H9 (cell line): Measurements from ENCODE around the gene FPGS. TPM values are rescaled to one million over a fixed set of nuclear protein-coding genes. Genes with fewer than 3 reads are reported as not detected.

ENCODE experiments used
- DNase-seq: peaks from one replicate; pipeline ENCODE4 v3.0.0-alpha.2; 2017
- H2AFZ ChIP-seq: one replicate; pipeline ENCODE4 v1.6.1; 2013; ENCODE audit warnings: mild to moderate bottlenecking, low read length, control low read depth, moderate library complexity
- H2AK5ac ChIP-seq: 2 replicates; pipeline ENCODE4 v1.6.1; 2013; ENCODE audit warnings: low read length, control low read depth, mixed read lengths; ENCODE audit not compliant: insufficient read length
- H2BK120ac ChIP-seq: one replicate; pipeline ENCODE4 v1.6.1; 2013; ENCODE audit warnings: low read depth, mild to moderate bottlenecking, low read length, control low read depth, inconsistent platforms; ENCODE audit not compliant: poor library complexity, severe bottlenecking
- H2BK12ac ChIP-seq: 2 replicates; pipeline ENCODE4 v1.6.1; 2013; ENCODE audit warnings: low read length, control low read depth, mixed read lengths, low read depth; ENCODE audit not compliant: insufficient read length
- H2BK15ac ChIP-seq: 2 replicates; pipeline ENCODE4 v1.6.1; 2013; ENCODE audit warnings: low read depth, low read length, control low read depth
- H2BK20ac ChIP-seq: one replicate; pipeline ENCODE4 v1.6.1; 2013; ENCODE audit warnings: low read depth, mild to moderate bottlenecking, low read length, control low read depth, inconsistent platforms; ENCODE audit not compliant: poor library complexity, severe bottlenecking
- H2BK5ac ChIP-seq: 2 replicates; pipeline ENCODE4 v1.6.1; 2013; ENCODE audit warnings: low read length, control low read depth, mixed read lengths; ENCODE audit not compliant: insufficient read length
- H3K14ac ChIP-seq: 2 replicates; pipeline ENCODE4 v1.6.1; 2013; ENCODE audit warnings: low read length, control low read depth; ENCODE audit not compliant: insufficient read depth
- H3K18ac ChIP-seq: 2 replicates; pipeline ENCODE4 v1.6.1; 2013; ENCODE audit warnings: low read depth, mild to moderate bottlenecking, mixed read lengths, low read length, control low read depth; ENCODE audit not compliant: insufficient read length
- H3K23ac ChIP-seq: 2 replicates; pipeline ENCODE4 v1.6.1; 2013; ENCODE audit warnings: low read length, control low read depth, mixed read lengths, low read depth; ENCODE audit not compliant: insufficient read length
- H3K23me2 ChIP-seq: 2 replicates; pipeline ENCODE4 v1.6.1; 2013; ENCODE audit warnings: low read depth, mild to moderate bottlenecking, mixed read lengths, low read length, control low read depth; ENCODE audit not compliant: insufficient read length, poor library complexity, severe bottlenecking
- H3K27ac ChIP-seq: 2 replicates; pipeline ENCODE4 v1.5.1; 2013; ENCODE audit warnings: low read length, control low read depth, mixed read lengths, low read depth; ENCODE audit not compliant: insufficient read length
- H3K27me3 ChIP-seq: 2 replicates; pipeline ENCODE4 v1.6.1; 2013; ENCODE audit warnings: low read length, control low read depth, inconsistent platforms; ENCODE audit not compliant: insufficient read depth
- H3K4ac ChIP-seq: 2 replicates; pipeline ENCODE4 v1.6.1; 2013; ENCODE audit warnings: low read depth, mild to moderate bottlenecking, control low read depth, inconsistent platforms, low read length, moderate library complexity
- H3K4me1 ChIP-seq: 2 replicates; pipeline ENCODE4 v1.6.1; 2013; ENCODE audit warnings: low read length, control low read depth, inconsistent platforms; ENCODE audit not compliant: insufficient read depth
- H3K4me2 ChIP-seq: 2 replicates; pipeline ENCODE4 v1.6.1; 2013; ENCODE audit warnings: low read length, control low read depth, mixed read lengths; ENCODE audit not compliant: insufficient read length, insufficient read depth
- H3K56ac ChIP-seq: 2 replicates; pipeline ENCODE4 v1.6.1; 2013; ENCODE audit warnings: low read depth, mild to moderate bottlenecking, mixed read lengths, low read length, control low read depth; ENCODE audit not compliant: insufficient read length
- H3K79me1 ChIP-seq: 2 replicates; pipeline ENCODE4 v1.6.1; 2013; ENCODE audit warnings: low read depth, mild to moderate bottlenecking, moderate library complexity, low read length, control low read depth, inconsistent platforms; ENCODE audit not compliant: insufficient read depth, poor library complexity, severe bottlenecking
- H3K79me2 ChIP-seq: 2 replicates; pipeline ENCODE4 v1.6.1; 2013; ENCODE audit warnings: low read length, control low read depth, inconsistent platforms; ENCODE audit not compliant: insufficient read depth
- H3K9ac ChIP-seq: 2 replicates; pipeline ENCODE4 v1.6.1; 2013; ENCODE audit warnings: low read length, control low read depth, mixed read lengths; ENCODE audit not compliant: insufficient read length; ENCODE audit errors: extremely low read depth
- H3K9me3 ChIP-seq: one replicate; pipeline ENCODE4 v1.6.1; 2013; ENCODE audit warnings: low read depth, low read length, inconsistent platforms; ENCODE audit not compliant: control insufficient read depth
- H3T11ph ChIP-seq: one replicate; pipeline ENCODE4 v1.6.1; 2013; ENCODE audit warnings: mild to moderate bottlenecking, low read length, control low read depth, inconsistent platforms
- H4K20me1 ChIP-seq: one replicate; pipeline ENCODE4 v1.6.1; 2013; ENCODE audit not compliant: control insufficient read depth, insufficient read length, insufficient read depth
- H4K5ac ChIP-seq: 2 replicates; pipeline ENCODE4 v1.6.1; 2013; ENCODE audit warnings: low read depth, mild to moderate bottlenecking, mixed read lengths, low read length, control low read depth; ENCODE audit not compliant: insufficient read length
- H4K8ac ChIP-seq: replicated peaks from 2 replicates; pipeline ENCODE4 v1.6.1; 2013; ENCODE audit warnings: low read length, control low read depth, mixed read lengths, low read depth; ENCODE audit not compliant: insufficient read length
- H4K91ac ChIP-seq: 2 replicates; pipeline ENCODE4 v1.6.1; 2013; ENCODE audit warnings: low read depth, mild to moderate bottlenecking, moderate library complexity, mixed read lengths, low read length, control low read depth; ENCODE audit not compliant: insufficient read length
- H3K27ac Mint-ChIP-seq, 3 experiments: 2 replicates in 2 of 3; 3 replicates in 1 of 3; pipeline ENCODE4 v1.8.0; 2020 to 2021; ENCODE audit warnings: mixed read lengths in 3 of 3, mild to moderate bottlenecking in 1 of 3, moderate library complexity in 1 of 3
- H3K27me3 Mint-ChIP-seq: 2 replicates; pipeline ENCODE4 v1.8.0; 2021; ENCODE audit warnings: low read depth, mild to moderate bottlenecking, moderate library complexity, mixed read lengths
- H3K36me3 Mint-ChIP-seq, 3 experiments: 2 replicates in 2 of 3; 3 replicates in 1 of 3; pipeline ENCODE4 v1.8.0; 2020 to 2021; ENCODE audit warnings: low read depth in 3 of 3, mixed read lengths in 3 of 3; ENCODE audit not compliant: insufficient read depth in 1 of 3
- H3K4me1 Mint-ChIP-seq, 2 experiments: 2 replicates each; pipeline ENCODE4 v1.8.0; 2020; ENCODE audit warnings: mixed read lengths in 2 of 2
- H3K4me3 Mint-ChIP-seq, 2 experiments: 2 replicates in 1 of 2; 3 replicates in 1 of 2; pipeline ENCODE4 v1.8.0; 2020 to 2021; ENCODE audit warnings: mild to moderate bottlenecking in 2 of 2, mixed read lengths in 2 of 2, moderate library complexity in 1 of 2
- H3K9me3 Mint-ChIP-seq, 2 experiments: 2 replicates in 1 of 2; 3 replicates in 1 of 2; pipeline ENCODE4 v1.8.0; 2020; ENCODE audit warnings: mild to moderate bottlenecking in 2 of 2, mixed read lengths in 2 of 2, moderate library complexity in 1 of 2
- CTCF ChIP-seq: fragments of 200-600 bp; sonication (generic); conservative IDR thresholded peaks from 3 replicates; pipeline ENCODE4 v1.8.0; 2021; ENCODE audit warnings: antibody characterized with exemption, mild to moderate bottlenecking
- WGBS: extraction: QIAGEN DNeasy Blood & Tissue Kit; methylation state at CpG from one replicate; pipeline ENCODE4 v1.1.7; 2013; ENCODE audit warnings: missing lambda C conversion rate, low lambda C conversion rate, mixed read lengths; ENCODE audit not compliant: insufficient read length; ENCODE audit errors: extremely low coverage; 5-methylcytosine and 5-hydroxymethylcytosine counted together
- total RNA-seq: library from RNA; stranded (reverse); gene quantifications from 2 replicates; pipeline ENCODE4 v1.2.1, GENCODE V29; 2021

FPGS gene
- total RNA-seq, 1 experiment from 2014 or later, result 68.4 TPM

DNA sequence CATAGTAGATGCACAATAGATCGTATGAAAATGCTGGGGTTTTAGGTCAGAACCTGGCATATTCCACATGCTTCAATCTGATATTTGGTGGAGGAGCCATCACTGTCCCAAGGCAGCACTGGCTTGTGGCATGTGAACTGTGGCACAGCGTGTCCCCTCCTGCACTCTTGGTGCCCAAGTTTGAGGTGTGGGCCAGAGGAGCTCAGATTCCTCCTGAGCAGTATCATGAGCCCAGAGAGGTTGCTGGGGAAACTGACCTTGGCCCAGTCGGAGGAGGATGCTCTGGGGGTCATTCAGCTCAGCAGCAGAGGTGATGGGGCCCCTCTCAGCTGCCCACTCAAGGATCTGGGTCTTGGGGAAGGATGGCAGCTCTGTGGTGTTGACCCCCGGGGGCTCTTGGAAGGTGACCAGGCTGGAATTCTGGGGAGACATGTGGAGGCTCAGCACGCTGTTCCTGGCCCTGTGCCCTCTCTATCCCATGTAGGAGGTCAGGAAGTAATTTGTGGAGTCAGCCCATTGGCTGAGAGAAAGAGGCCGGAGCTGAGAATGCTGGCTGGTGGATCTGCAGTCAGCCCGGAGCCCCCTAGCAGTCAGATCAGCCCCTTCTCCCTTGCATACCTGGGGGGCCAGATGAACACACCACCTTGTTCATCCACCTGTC lies 23.7 kb downstream of the FPGS start:
- Histone ChIP-seq H3K27ac (no peak overlapping the region), H4K20me1 (no peaks in the 10 kb centered on the region), H3K23ac (no peak overlapping the region), H3K14ac (no peak overlapping the region), H3K18ac (no peak overlapping the region), H3K23me2 (peaks cover 7% of the 10 kb centered on the region), H3K9me3 (no peaks in the 10 kb centered on the region), H4K91ac (no peak overlapping the region), H3K79me2 (no peaks in the 10 kb centered on the region), H2AFZ (no peak overlapping the region), H3K27me3 (0 out of 2 replicates have a peak, but pooled peaks cover 2% of the 10 kb centered on the region), H3K56ac (no peak overlapping the region), H2BK15ac (no peak overlapping the region), H3T11ph (no peak overlapping the region), H2BK120ac (no peak overlapping the region), H2BK5ac (no peak overlapping the region), H4K8ac (no peak overlapping the region), H3K4me2 (no peak overlapping the region), H3K79me1 (no peaks in the 10 kb centered on the region), H3K4me1 (no peaks in the 10 kb centered on the region), H2BK12ac (no peak overlapping the region), H2AK5ac (no peak overlapping the region), H4K5ac (no peak overlapping the region), H2BK20ac (no peak overlapping the region), H3K9ac (no peak overlapping the region), H3K4ac (no peak overlapping the region)
- no CpG with 5 or more reads among the region's 7 CpGs for WGBS
- no peak for TF ChIP-seq CTCF
- H3K9me3 Mint-ChIP-seq, result no peaks in the 10 kb centered on the region
- peaks cover 24% of the 10 kb centered on the region for H3K27me3 Mint-ChIP-seq
- DNase-seq, result no peak
- no peaks in the 10 kb centered on the region; a peak in 1 of 7 replicates for H3K36me3 Mint-ChIP-seq
- peaks cover 23 to 40% of the 10 kb centered on the region in 2 experiments for H3K4me1 Mint-ChIP-seq
- H3K4me3 Mint-ChIP-seq, result peak overlapping the region in 1 of 2 experiments; percentile 66; a peak in 3 of 5 replicates
- H3K27ac Mint-ChIP-seq, result no peak overlapping the region
